OCI-LY7 (cell line): ENCODE data around the gene GPR37.

Experiments used
- CTCF ChIP-seq: fragments of 200-600 bp; sonication (generic); conservative IDR thresholded peaks from 2 replicates; pipeline ENCODE4 v1.5.1; 2014; ENCODE audit warnings: mild to moderate bottlenecking, antibody characterized with exemption, low read length, moderate library complexity, mixed read lengths
- EZH2phosphoT487 ChIP-seq: fragments of 200-600 bp; sonication (generic); IDR thresholded peaks from 2 replicates; pipeline ENCODE4 v1.6.1; 2018; ENCODE audit warnings: low read depth, borderline replicate concordance, mild to moderate bottlenecking, mixed run types, antibody characterized with exemption, low read length, moderate library complexity, mixed read lengths

- no peak for TF ChIP-seq CTCF
- no peak for TF ChIP-seq EZH2phosphoT487
These were observed 10.6 kb upstream of the GPR37 start for GRCh38 chr7:124776153-124776552.
